Neural cell (in vitro differentiated cells): ENCODE results near the gene CD83.

ENCODE experiments used
- CTCF ChIP-seq: fragments of 450-650 bp; IDR thresholded peaks from 2 replicates; pipeline ENCODE4 v1.5.1; 2014; ENCODE audit warnings: antibody characterized with exemption, mild to moderate bottlenecking, moderate library complexity; ENCODE audit not compliant: poor library complexity, severe bottlenecking
- EP300 ChIP-seq: fragments of 450-650 bp; conservative IDR thresholded peaks from 2 replicates; pipeline ENCODE4 v1.6.1; 2014; ENCODE audit warnings: antibody characterized with exemption, mild to moderate bottlenecking, moderate library complexity; ENCODE audit not compliant: poor library complexity, severe bottlenecking
- POLR2AphosphoS5 ChIP-seq: IDR thresholded peaks from 2 replicates; pipeline ENCODE4 v1.6.1; 2012
- RAD21 ChIP-seq: fragments of 450-650 bp; conservative IDR thresholded peaks from 2 replicates; pipeline ENCODE4 v1.6.1; 2014; ENCODE audit warnings: antibody characterized with exemption, mild to moderate bottlenecking, moderate library complexity
- SMC3 ChIP-seq: fragments of 450-650 bp; conservative IDR thresholded peaks from 2 replicates; pipeline ENCODE4 v1.6.1; 2014; ENCODE audit warnings: antibody characterized with exemption, mild to moderate bottlenecking, moderate library complexity; ENCODE audit not compliant: poor library complexity
- TF ChIP-seq, protein P1 (sequence below): IDR thresholded peaks from 2 replicates; pipeline ENCODE4 v1.6.1; 2012; ENCODE audit warnings: borderline replicate concordance

DNA sequence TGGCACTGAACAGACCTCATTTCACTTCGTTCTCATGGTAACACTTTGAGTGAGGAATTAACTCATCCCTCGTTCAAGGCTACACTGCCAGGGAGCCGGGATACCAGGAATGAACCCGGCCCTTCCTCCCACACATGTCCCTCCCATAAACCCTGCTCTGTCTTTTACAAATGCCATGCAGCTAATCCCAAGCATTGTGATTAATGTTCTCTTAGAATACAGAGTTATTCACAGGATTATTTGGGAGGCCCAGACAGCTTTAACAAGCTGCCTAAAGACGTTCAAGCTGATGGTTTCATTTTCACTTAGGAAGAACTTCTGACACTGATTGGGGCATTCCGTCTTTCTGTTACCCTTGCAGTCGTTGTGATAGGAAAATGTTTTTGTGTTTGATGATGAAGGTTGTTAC, 42.5 kb upstream of the CD83 start:
- TF ChIP-seq CTCF (no peak), RAD21 (no peak), EP300 (no peak), POLR2AphosphoS5 (no peak), SMC3 (no peak)
- TF ChIP-seq, protein P1, sequence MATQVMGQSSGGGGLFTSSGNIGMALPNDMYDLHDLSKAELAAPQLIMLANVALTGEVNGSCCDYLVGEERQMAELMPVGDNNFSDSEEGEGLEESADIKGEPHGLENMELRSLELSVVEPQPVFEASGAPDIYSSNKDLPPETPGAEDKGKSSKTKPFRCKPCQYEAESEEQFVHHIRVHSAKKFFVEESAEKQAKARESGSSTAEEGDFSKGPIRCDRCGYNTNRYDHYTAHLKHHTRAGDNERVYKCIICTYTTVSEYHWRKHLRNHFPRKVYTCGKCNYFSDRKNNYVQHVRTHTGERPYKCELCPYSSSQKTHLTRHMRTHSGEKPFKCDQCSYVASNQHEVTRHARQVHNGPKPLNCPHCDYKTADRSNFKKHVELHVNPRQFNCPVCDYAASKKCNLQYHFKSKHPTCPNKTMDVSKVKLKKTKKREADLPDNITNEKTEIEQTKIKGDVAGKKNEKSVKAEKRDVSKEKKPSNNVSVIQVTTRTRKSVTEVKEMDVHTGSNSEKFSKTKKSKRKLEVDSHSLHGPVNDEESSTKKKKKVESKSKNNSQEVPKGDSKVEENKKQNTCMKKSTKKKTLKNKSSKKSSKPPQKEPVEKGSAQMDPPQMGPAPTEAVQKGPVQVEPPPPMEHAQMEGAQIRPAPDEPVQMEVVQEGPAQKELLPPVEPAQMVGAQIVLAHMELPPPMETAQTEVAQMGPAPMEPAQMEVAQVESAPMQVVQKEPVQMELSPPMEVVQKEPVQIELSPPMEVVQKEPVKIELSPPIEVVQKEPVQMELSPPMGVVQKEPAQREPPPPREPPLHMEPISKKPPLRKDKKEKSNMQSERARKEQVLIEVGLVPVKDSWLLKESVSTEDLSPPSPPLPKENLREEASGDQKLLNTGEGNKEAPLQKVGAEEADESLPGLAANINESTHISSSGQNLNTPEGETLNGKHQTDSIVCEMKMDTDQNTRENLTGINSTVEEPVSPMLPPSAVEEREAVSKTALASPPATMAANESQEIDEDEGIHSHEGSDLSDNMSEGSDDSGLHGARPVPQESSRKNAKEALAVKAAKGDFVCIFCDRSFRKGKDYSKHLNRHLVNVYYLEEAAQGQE, result no peak
